ENCODE results near the gene ZNF467.

DNA sequence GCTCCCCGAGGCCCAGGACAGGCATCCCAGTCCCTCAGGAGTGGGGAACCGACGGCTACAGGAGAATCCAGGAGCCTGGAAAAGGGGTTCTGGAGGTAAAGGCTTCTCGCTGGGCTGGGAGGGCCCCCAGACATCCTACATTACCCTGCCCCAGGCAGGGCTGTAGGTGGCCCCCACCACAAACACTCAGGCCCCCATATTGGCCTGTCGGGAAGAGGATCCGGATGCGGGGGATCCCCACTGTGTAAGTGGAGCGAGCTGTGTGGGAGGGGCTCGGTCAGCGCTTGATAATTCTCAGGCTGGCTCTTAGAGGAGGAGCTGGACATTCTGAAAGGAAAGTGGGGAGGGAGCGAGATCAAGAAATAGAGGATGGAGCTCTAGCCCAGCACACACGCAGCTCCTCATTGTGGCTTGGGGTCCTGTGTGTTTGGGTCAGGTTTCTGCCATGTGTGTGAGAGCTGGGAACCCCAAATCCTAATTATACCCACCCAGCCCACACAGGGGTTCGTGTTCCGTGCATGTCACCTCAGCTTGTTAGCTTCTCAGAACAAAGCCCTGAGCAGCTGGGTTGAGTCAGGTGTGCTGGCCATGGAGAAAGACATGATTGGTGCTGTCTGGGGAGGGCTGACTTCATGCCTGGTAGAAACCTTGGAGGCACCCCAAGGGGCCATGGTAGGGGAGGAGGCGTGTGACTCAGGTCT is 49.4 kb downstream of the ZNF467 start:
- TF ChIP-seq GATA2 (IDR thresholded peaks at IDR 0.05; ENCODE audit: low read depth, low read length) (no peak), GATA3 (IDR thresholded peaks at IDR 0.05; ENCODE audit: low read depth, low read length) (no peak)
